DOHH2 (cell line): ENCODE results near the gene UROC1.

Experiments used
- H3F3A ChIP-seq: fragments of 200-600 bp; sonication (generic), shearing (Covaris generic); 2 replicates; pipeline ENCODE4 v1.6.0; 2016; ENCODE audit warnings: antibody characterized with exemption, mild to moderate bottlenecking; ENCODE audit not compliant: control insufficient read depth, insufficient read depth
- H3K27ac ChIP-seq: fragments of 200-600 bp; sonication (generic); 2 replicates; pipeline ENCODE4 v1.5.1; 2014; ENCODE audit warnings: low read depth, mild to moderate bottlenecking, low read length, moderate library complexity
- H3K27me3 ChIP-seq: fragments of 200-600 bp; sonication (generic); 2 replicates; pipeline ENCODE4 v1.6.1; 2014; ENCODE audit warnings: mild to moderate bottlenecking, low read length, mixed read lengths; ENCODE audit not compliant: control insufficient read depth
- H3K36me3 ChIP-seq: fragments of 200-600 bp; sonication (generic); 2 replicates; pipeline ENCODE4 v1.6.1; 2014; ENCODE audit warnings: mild to moderate bottlenecking, low read length, moderate library complexity, mixed read lengths; ENCODE audit not compliant: control insufficient read depth
- H3K4me1 ChIP-seq: fragments of 200-600 bp; sonication (generic); 2 replicates; pipeline ENCODE4 v1.6.1; 2014; ENCODE audit warnings: mild to moderate bottlenecking, low read length, mixed read lengths; ENCODE audit not compliant: control insufficient read depth
- H3K4me2 ChIP-seq: fragments of 200-600 bp; sonication (generic); 2 replicates; pipeline ENCODE4 v1.6.0; 2014; ENCODE audit warnings: mild to moderate bottlenecking, low read length, moderate library complexity
- H3K4me3 ChIP-seq: fragments of 200-600 bp; sonication (generic); 2 replicates; pipeline ENCODE4 v1.5.1; 2014; ENCODE audit warnings: mild to moderate bottlenecking, low read length, mixed read lengths
- H3K79me2 ChIP-seq: fragments of 200-600 bp; sonication (generic); 2 replicates; pipeline ENCODE4 v1.6.1; 2014; ENCODE audit warnings: mild to moderate bottlenecking, low read length, mixed read lengths; ENCODE audit not compliant: control insufficient read depth
- H3K9me2 ChIP-seq: fragments of 200-600 bp; sonication (generic); replicated peaks from 2 replicates; pipeline ENCODE4 v1.6.1; 2014; ENCODE audit warnings: mild to moderate bottlenecking, low read length, mixed read lengths; ENCODE audit not compliant: control insufficient read depth
- H3K9me3 ChIP-seq: fragments of 200-600 bp; sonication (generic); 2 replicates; pipeline ENCODE4 v1.6.1; 2014; ENCODE audit warnings: antibody characterized with exemption, low read length, mixed read lengths; ENCODE audit not compliant: control insufficient read depth, insufficient read depth
- H4K20me1 ChIP-seq: fragments of 200-600 bp; sonication (generic); 2 replicates; pipeline ENCODE4 v1.6.0; 2014; ENCODE audit warnings: low read depth, mild to moderate bottlenecking, antibody characterized with exemption, low read length, moderate library complexity; ENCODE audit not compliant: control insufficient read depth, insufficient read depth
- EZH2phosphoT487 ChIP-seq: fragments of 200-600 bp; sonication (generic); IDR thresholded peaks from 2 replicates; pipeline ENCODE4 v1.6.1; 2017; ENCODE audit warnings: borderline replicate concordance, mild to moderate bottlenecking, antibody characterized with exemption, low read length, moderate library complexity, mixed read lengths
- TF ChIP-seq, protein P1 (sequence below): fragments of 200-600 bp; sonication (generic); IDR thresholded peaks from one replicate; pipeline ENCODE4 v1.5.1; 2014; ENCODE audit warnings: antibody characterized with exemption, mild to moderate bottlenecking, low read depth, low read length; ENCODE audit not compliant: poor library complexity, severe bottlenecking

UROC1 gene

DNA sequence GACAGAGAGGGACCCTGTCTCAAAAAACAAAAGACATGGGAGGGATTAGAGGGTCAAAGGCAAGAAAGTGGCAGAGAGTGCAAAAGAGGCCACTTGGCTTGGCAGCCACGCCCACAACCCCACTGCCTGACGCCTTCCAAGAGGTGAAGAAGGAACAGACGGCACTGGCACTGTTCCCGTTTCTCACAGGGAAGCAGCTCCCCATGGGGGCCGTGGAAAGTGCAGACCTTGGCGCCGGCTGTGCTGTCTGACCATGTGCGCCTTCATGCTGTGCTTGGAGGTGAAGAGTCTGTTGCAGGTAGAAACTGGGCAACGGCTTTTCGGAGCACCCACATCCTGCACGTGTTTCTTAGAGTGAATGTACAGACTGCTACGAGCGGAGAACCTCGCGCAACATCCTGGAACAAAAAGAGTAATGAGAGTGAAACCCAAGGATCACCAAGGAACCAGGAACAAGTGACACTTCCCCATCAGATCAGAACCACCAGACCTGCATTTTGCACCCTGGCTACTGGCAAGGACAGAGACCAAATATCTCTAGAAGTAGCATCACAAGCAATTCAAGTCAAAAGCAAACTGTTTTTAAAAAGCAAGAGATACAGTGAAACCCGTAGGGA is 51.5 kb downstream of the UROC1 start:
- Histone ChIP-seq H3K9me3 (no peaks in the 10 kb centered on the region), H3K79me2 (peaks cover 53% of the 10 kb centered on the region), H4K20me1 (peaks cover 11% of the 10 kb centered on the region), H3K27ac (no peak overlapping the region), H3K27me3 (no peaks in the 10 kb centered on the region), H3K4me2 (no peak overlapping the region), H3F3A (no peaks in the 10 kb centered on the region), H3K4me1 (no peaks in the 10 kb centered on the region), H3K36me3 (peaks cover 95% of the 10 kb centered on the region), H3K4me3 (no peak overlapping the region), H3K9me2 (no peaks in the 10 kb centered on the region)
- TF ChIP-seq EZH2phosphoT487: no peak
- TF ChIP-seq, protein P1, sequence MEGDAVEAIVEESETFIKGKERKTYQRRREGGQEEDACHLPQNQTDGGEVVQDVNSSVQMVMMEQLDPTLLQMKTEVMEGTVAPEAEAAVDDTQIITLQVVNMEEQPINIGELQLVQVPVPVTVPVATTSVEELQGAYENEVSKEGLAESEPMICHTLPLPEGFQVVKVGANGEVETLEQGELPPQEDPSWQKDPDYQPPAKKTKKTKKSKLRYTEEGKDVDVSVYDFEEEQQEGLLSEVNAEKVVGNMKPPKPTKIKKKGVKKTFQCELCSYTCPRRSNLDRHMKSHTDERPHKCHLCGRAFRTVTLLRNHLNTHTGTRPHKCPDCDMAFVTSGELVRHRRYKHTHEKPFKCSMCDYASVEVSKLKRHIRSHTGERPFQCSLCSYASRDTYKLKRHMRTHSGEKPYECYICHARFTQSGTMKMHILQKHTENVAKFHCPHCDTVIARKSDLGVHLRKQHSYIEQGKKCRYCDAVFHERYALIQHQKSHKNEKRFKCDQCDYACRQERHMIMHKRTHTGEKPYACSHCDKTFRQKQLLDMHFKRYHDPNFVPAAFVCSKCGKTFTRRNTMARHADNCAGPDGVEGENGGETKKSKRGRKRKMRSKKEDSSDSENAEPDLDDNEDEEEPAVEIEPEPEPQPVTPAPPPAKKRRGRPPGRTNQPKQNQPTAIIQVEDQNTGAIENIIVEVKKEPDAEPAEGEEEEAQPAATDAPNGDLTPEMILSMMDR: no peak

- Histone ChIP-seq H3K9me2 (no peaks in the 10 kb centered on the region), H3K4me2 (no peak overlapping the region), H3K79me2 (peaks cover 47% of the 10 kb centered on the region), H3K4me1 (no peaks in the 10 kb centered on the region), H3K36me3 (peaks cover 92% of the 10 kb centered on the region), H3K27ac (no peak overlapping the region), H3K9me3 (no peaks in the 10 kb centered on the region), H3K27me3 (no peaks in the 10 kb centered on the region), H4K20me1 (peaks cover 11% of the 10 kb centered on the region), H3K4me3 (no peak overlapping the region), H3F3A (no peaks in the 10 kb centered on the region)
- TF ChIP-seq EZH2phosphoT487: no peak
- TF ChIP-seq, protein P1: no peak
Measured at GRCh38 chr3:126464997-126465396, 52.6 kb downstream of the UROC1 start.

- Histone ChIP-seq H3K36me3 (peaks cover 92% of the 10 kb centered on the region), H3K4me2 (no peak overlapping the region), H3K27me3 (no peaks in the 10 kb centered on the region), H3K79me2 (peaks cover 42% of the 10 kb centered on the region), H3K9me2 (no peaks in the 10 kb centered on the region), H3F3A (no peaks in the 10 kb centered on the region), H3K4me1 (no peaks in the 10 kb centered on the region), H4K20me1 (peaks cover 11% of the 10 kb centered on the region), H3K27ac (no peak overlapping the region), H3K9me3 (no peaks in the 10 kb centered on the region), H3K4me3 (no peak overlapping the region)
- TF ChIP-seq, protein P1: no peak
- TF ChIP-seq EZH2phosphoT487: no peak
Measured at GRCh38 chr3:126464494-126464893, 53.1 kb downstream of the UROC1 start.
